ENCODE data around the gene PWWP2B. TPM values are rescaled to one million over a fixed set of nuclear protein-coding genes. Genes with fewer than 3 reads are reported as not detected.
A peak's percentile ranks its signal among the peaks of the same experiment; 100 is the strongest.

Gene PWWP2B
- total and polyA plus RNA-seq, 2 of the 13 experiments (the other 11 are each of a cell fraction or from before 2014, with no cell fraction given): 2.3 to 4.7 TPM

DNA sequence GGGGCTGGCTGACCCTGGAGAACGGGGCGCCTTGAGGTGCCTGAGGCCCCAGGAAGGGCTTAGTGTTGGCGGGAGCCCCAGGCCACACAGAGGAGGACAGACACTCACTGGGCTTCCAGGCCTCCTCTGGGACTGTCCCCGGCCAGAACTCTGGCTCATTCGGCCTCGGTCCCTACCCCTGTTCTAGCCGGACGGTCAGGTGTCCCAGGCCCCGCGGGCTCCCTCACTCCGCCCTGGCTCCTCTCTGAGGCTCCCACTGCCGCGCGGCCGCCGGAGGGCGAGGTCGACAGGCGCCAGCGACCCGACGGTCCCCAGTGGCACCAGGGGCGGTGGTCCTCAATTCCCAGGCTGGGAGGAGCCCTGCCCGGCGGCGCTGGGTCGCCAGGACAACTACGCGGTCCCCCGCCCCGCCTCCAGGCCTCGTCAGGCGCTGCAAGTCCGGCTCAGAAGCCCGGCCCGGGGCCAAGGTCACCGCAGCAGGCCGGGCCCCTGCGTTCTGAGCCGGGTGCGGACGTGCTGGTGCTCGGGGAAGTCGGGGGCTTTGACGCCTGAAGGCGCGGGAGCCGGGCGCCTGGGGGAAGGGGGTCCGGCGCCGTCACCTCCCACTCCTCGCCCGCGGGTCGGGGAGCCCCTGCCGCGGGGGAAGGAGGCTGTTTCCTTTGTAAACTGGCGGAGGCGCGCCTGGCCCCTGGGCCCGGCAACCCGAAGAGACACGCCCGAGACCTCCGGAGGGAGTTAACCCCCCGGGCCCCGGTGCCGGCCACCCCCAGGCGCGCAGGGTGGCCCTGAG is 1.1 kb upstream of the PWWP2B start (continued):
- TF ChIP-seq, protein P1, sequence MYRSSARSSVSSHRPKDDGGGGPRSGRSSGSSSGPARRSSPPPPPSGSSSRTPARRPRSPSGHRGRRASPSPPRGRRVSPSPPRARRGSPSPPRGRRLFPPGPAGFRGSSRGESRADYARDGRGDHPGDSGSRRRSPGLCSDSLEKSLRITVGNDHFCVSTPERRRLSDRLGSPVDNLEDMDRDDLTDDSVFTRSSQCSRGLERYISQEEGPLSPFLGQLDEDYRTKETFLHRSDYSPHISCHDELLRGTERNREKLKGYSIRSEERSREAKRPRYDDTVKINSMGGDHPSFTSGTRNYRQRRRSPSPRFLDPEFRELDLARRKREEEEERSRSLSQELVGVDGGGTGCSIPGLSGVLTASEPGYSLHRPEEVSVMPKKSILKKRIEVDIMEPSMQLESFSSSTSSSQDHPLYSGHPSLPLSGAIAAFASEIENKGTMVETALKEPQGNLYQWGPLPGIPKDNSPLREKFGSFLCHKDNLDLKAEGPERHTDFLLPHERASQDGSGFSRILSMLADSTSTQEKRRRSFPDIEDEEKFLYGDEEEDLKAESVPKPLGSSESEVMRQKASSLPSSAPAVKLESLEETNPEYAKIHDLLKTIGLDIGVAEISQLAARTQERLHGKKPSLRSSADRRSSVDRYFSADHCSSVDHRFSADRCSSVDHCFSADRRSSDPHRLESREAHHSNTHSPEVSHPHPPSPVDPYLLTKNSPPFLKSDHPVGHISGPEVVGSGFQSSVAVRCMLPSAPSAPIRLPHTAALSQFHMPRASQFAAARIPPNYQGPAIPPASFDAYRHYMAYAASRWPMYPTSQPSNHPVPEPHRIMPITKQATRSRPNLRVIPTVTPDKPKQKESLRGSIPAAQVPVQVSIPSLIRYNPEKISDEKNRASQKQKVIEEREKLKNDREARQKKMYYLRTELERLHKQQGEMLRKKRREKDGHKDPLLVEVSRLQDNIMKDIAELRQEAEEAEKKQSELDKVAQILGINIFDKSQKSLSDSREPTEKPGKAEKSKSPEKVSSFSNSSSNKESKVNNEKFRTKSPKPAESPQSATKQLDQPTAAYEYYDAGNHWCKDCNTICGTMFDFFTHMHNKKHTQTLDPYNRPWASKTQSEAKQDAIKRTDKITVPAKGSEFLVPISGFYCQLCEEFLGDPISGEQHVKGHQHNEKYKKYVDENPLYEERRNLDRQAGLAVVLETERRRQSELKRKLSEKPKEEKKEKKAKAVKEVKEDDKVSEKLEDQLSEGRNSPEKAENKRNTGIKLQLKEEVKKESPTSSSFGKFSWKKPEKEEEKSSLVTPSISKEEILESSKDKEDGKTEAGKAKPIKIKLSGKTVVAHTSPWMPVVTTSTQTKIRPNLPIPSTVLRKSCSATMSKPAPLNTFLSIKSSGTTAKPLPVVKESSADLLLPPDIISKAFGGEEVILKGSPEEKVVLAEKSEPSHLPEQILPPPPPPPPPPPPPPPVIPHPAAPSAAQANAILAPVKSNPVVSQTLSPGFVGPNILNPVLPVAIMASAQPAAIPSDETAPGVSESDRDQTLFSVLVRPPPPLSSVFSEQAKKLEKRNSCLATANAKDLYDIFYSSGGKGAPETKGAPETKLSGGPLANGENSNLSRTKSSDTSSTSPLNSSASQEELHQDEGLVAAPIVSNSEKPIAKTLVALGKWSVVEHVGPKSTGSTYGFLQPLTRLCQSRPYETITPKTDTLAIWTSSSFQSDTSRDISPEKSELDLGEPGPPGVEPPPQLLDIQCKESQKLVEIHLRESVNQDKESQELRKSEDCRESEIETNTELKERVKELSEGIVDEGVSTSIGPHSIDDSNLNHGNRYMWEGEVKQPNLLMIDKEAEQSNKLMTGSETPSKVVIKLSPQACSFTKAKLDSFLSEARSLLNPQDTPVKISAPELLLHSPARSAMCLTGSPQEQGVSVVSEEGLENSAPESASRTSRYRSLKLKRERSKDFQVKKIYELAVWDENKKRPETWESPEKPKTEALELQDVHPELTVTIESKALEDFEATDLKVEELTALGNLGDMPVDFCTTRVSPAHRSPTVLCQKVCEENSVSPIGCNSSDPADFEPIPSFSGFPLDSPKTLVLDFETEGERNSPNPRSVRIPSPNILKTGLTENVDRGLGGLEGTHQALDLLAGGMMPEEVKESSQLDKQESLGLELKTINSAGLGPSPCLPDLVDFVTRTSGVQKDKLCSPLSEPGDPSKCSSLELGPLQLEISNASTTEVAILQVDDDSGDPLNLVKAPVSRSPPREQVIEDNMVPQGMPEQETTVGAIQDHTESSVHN (CRISPR knock-in tag; IDR thresholded peaks at IDR 0.05): no peak
- TF ChIP-seq SMAD9 (CRISPR knock-in tag; IDR thresholded peaks at IDR 0.05) (no peak), ZNF335 (CRISPR knock-in tag; IDR thresholded peaks at IDR 0.05) (no peak), ZNF432 (CRISPR knock-in tag; IDR thresholded peaks at IDR 0.05; ENCODE audit: borderline replicate concordance) (no peak), POLR2A (IDR thresholded peaks at IDR 0.05; ENCODE audit: insufficient read depth in 1 of 2, low read depth in 2 of 2, low read length in 2 of 2) (peak; percentile 42 to 53; a peak in 1 of 4 replicates), PHF5A (CRISPR knock-in tag; IDR thresholded peaks at IDR 0.05; ENCODE audit: low read depth, unreplicated experiment) (no peak), EHMT2 (IDR thresholded peaks at IDR 0.05; ENCODE audit: borderline replicate concordance, low read depth, low read length) (no peak), PAF1 (CRISPR knock-in tag; IDR thresholded peaks at IDR 0.05) (no peak), SMYD3 (CRISPR knock-in tag; IDR thresholded peaks at IDR 0.05) (no peak), ZNF329 (CRISPR knock-in tag; IDR thresholded peaks at IDR 0.05; ENCODE audit: low read depth) (no peak), ZFYVE20 (CRISPR knock-in tag; IDR thresholded peaks at IDR 0.05; ENCODE audit: borderline replicate concordance, low read depth) (no peak), ZNF17 (CRISPR knock-in tag; IDR thresholded peaks at IDR 0.05) (no peak), BCL6 (CRISPR knock-in tag; IDR thresholded peaks at IDR 0.05) (0 out of 2 replicates have a peak, but pooled peaks have one; percentile 34), NFYB (CRISPR knock-in tag; IDR thresholded peaks at IDR 0.05) (no peak), PPARG (CRISPR knock-in tag; conservative IDR thresholded peaks at IDR 0.05) (no peak)
- TF ChIP-seq, protein P2, sequence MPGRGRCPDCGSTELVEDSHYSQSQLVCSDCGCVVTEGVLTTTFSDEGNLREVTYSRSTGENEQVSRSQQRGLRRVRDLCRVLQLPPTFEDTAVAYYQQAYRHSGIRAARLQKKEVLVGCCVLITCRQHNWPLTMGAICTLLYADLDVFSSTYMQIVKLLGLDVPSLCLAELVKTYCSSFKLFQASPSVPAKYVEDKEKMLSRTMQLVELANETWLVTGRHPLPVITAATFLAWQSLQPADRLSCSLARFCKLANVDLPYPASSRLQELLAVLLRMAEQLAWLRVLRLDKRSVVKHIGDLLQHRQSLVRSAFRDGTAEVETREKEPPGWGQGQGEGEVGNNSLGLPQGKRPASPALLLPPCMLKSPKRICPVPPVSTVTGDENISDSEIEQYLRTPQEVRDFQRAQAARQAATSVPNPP (CRISPR knock-in tag; IDR thresholded peaks at IDR 0.05): peak; percentile 21; the same call in 1 of the 2 replicates
- TF ChIP-seq, protein P3, sequence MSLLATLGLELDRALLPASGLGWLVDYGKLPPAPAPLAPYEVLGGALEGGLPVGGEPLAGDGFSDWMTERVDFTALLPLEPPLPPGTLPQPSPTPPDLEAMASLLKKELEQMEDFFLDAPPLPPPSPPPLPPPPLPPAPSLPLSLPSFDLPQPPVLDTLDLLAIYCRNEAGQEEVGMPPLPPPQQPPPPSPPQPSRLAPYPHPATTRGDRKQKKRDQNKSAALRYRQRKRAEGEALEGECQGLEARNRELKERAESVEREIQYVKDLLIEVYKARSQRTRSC (CRISPR knock-in tag; IDR thresholded peaks at IDR 0.05; ENCODE audit: low read depth): no peak
- TF ChIP-seq, protein P4, sequence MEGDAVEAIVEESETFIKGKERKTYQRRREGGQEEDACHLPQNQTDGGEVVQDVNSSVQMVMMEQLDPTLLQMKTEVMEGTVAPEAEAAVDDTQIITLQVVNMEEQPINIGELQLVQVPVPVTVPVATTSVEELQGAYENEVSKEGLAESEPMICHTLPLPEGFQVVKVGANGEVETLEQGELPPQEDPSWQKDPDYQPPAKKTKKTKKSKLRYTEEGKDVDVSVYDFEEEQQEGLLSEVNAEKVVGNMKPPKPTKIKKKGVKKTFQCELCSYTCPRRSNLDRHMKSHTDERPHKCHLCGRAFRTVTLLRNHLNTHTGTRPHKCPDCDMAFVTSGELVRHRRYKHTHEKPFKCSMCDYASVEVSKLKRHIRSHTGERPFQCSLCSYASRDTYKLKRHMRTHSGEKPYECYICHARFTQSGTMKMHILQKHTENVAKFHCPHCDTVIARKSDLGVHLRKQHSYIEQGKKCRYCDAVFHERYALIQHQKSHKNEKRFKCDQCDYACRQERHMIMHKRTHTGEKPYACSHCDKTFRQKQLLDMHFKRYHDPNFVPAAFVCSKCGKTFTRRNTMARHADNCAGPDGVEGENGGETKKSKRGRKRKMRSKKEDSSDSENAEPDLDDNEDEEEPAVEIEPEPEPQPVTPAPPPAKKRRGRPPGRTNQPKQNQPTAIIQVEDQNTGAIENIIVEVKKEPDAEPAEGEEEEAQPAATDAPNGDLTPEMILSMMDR (CRISPR knock-in tag; IDR thresholded peaks at IDR 0.05): peak; percentile 22; the same call in 1 of the 2 replicates
